ENCODE data around the gene RXRA. TPM values are rescaled to one million over a fixed set of nuclear protein-coding genes. Genes with fewer than 3 reads are reported as not detected.
A peak's percentile ranks its signal among the peaks of the same experiment; 100 is the strongest.

The RXRA gene
- total and polyA plus RNA-seq, 10 of the 15 experiments (the other 5 are each of a cell fraction or from before 2014, with no cell fraction given), result 0.89 to 36.8 (median 11.1) TPM

GRCh38 chr9:134392900-134393299, 66.6 kb downstream of the RXRA start:
- Histone ChIP-seq H3K4me2 (ENCODE audit: control insufficient read depth, insufficient read depth) (peak overlapping the region; percentile 98), H3K27me3 (replicated peaks in 1 of 2; ENCODE audit: control insufficient read depth in 2 of 2, insufficient read depth in 2 of 2, low read length in 1 of 2) (no peaks in the 10 kb centered on the region), H3K36me3 (ENCODE audit: control insufficient read depth in 2 of 2, insufficient read depth in 2 of 2, low read length in 1 of 2) (no peaks in the 10 kb centered on the region), H3K27ac (ENCODE audit: control insufficient read depth, insufficient read depth) (peak overlapping the region; percentile 98), H3K4me1 (ENCODE audit: control insufficient read depth, insufficient read depth, low read length) (peaks cover 58% of the 10 kb centered on the region), H2AFZ (ENCODE audit: control insufficient read depth, low read depth, low read length) (no peak overlapping the region), H3K9ac (ENCODE audit: control insufficient read depth, insufficient read depth, low read length) (peak overlapping the region; percentile 95), H3K4me3 (peak overlapping the region; percentile 79), H4K20me1 (ENCODE audit: control insufficient read depth, insufficient read depth) (no peaks in the 10 kb centered on the region), H3K9me3 (replicated peaks; ENCODE audit: control insufficient read depth, insufficient read depth, low read length) (no peaks in the 10 kb centered on the region), H3K79me2 (ENCODE audit: control insufficient read depth, insufficient read depth, low read length) (peaks cover 60% of the 10 kb centered on the region)
- ChIA-PET RAD21 (ENCODE audit: unreplicated experiment) (interaction anchor here (1.0 to 2.6 kb wide), 5 partner anchors 10 to 125 kb away, joined by 3 to 23 read pairs (median 11); no protein-coding TSS in a partner anchor), SMC1A (ENCODE audit: uncharacterized antibody, unreplicated experiment) (interaction anchor here (1.3 to 4.3 kb wide), 3 partner anchors 10 to 65 kb away, joined by 3 to 39 read pairs (median 4); no protein-coding TSS in a partner anchor), CTCF (interaction anchor here (0.5 to 2.2 kb wide), 6 partner anchors 8 to 222 kb away, joined by 3 to 11 read pairs (median 4); no protein-coding TSS in a partner anchor), POLR2A (interaction anchor here (1.1 to 8.8 kb wide), 2 partner anchors 12 to 36 kb away, joined by 4 to 88 read pairs; no protein-coding TSS in a partner anchor)
- in situ Hi-C loops (cut with MboI), result no loop called here
- no peak for TF ChIP-seq ZNF384 (IDR thresholded peaks at IDR 0.05; ENCODE audit: borderline replicate concordance, low read depth, low read length)
- no peak for TF ChIP-seq SMARCA5 (IDR thresholded peaks at IDR 0.05)
- no peak for TF ChIP-seq IRF5 (IDR thresholded peaks at IDR 0.05; ENCODE audit: borderline replicate concordance)
- no peak for TF ChIP-seq REST (IDR thresholded peaks at IDR 0.05; ENCODE audit: low read depth, low read length)
- TF ChIP-seq CBFB (IDR thresholded peaks at IDR 0.05; ENCODE audit: low read depth), result no peak
- no peak for TF ChIP-seq E2F8 (IDR thresholded peaks at IDR 0.05; ENCODE audit: low read depth, partially characterized antibody)
- no peak for TF ChIP-seq IRF3 (IDR thresholded peaks at IDR 0.05)
- TF ChIP-seq IKZF1 (conservative IDR thresholded peaks at IDR 0.05), result no peak
- no peak for TF ChIP-seq NBN (IDR thresholded peaks at IDR 0.05)
- no peak for TF ChIP-seq NR2F1 (conservative IDR thresholded peaks at IDR 0.05)
- TF ChIP-seq KAT2A (conservative IDR thresholded peaks at IDR 0.05; ENCODE audit: control insufficient read depth, low read depth, low read length), result no peak
- no peak for TF ChIP-seq HSF1 (IDR thresholded peaks at IDR 0.05; ENCODE audit: low read depth, low read length)
- no peak for TF ChIP-seq BACH1 (IDR thresholded peaks at IDR 0.05; ENCODE audit: borderline replicate concordance)
- intact Hi-C loops (cut with micrococcal nuclease; ENCODE audit: unreplicated experiment), result no loop called here
- ATAC-seq (no peak), FAIRE-seq (no peak), DNase-seq (ENCODE audit: low read depth, low spot score) (no peak)
- TSS peak; percentile 78 for BruUV-seq (replicated peaks)
- 34% methylated on average over 11 of the region's 12 CpGs for WGBS (ENCODE audit: insufficient coverage, insufficient replicate concordance, low lambda C conversion rate, missing lambda C conversion rate)

Data from GM12878 (cell line).